Activated CD4-positive, alpha-beta T cell treated with anti-CD3 and anti-CD28 coated beads, Interleukin-2, Interleukin-6, amounts not matched to agents 100 ng/mL and 50 ng/mL, durations not matched to agents 16 hours and 8 hours (primary cell): Measurements from ENCODE around the gene FABP3.
"Not testable (repeated sequence)": the region's sequence is repeated elsewhere in the genome, so short reads cannot be mapped to it uniquely, and the experiment has no call there.

Source experiments
- DNase-seq: peaks from one replicate; pipeline ENCODE4 v3.0.0-alpha.2; 2020

FABP3 gene

GRCh38 chr1:31397360-31398095 lies 24.7 kb upstream of the FABP3 start:
- no peak for DNase-seq

- DNase-seq, result no peak
These were observed 23.9 kb upstream of the FABP3 start for GRCh38 chr1:31396633-31397351.

- DNase-seq, result peak; percentile 87
These were observed 21.8 kb upstream of the FABP3 start for GRCh38 chr1:31394584-31395193.

GRCh38 chr1:31393463-31393862 lies 20.6 kb upstream of the FABP3 start:
- no peak for DNase-seq

GRCh38 chr1:31390071-31390470 lies 17.2 kb upstream of the FABP3 start:
- no peak for DNase-seq

DNA sequence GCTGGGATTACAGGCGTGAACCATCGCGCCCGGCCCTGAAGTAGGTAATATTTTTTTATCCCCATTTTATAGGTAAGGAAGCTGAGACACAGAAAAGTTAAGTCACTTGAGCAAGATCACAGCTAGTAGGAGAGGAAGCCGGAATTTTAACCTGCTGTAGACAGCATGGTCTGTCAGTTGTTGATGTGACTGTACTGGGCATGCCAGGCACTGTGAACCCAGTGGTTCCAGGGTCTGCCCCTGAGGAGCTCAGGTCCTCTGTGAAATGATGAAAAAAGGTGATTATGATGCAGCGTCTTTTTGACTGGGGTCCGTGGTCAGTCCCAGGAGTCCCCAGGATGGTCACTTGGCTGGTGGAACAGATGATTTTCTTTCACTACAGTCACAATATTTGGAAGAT lies 16.7 kb upstream of the FABP3 start:
- no peak for DNase-seq

DNA sequence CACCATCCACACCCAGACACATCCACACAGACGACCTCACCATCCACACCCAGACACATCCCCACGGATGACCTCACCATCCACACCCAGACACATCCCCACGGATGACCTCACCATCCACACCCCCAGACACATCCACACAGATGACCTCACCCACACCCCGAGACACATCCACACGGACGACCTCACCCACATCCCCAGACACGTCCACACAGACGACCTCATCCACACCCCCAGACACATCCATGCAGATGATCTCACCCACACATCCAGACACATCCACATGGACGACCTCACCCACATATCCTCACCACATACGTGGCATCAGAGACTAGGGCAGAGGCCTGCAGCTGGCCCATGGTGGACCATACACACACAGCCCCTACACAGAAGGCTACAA lies 14.7 kb upstream of the FABP3 start:
- DNase-seq, result no peak

GRCh38 chr1:31386576-31387243 lies 13.8 kb upstream of the FABP3 start:
- not testable (repeated sequence) for DNase-seq

GRCh38 chr1:31383967-31384366 lies 11.1 kb upstream of the FABP3 start:
- DNase-seq, result no peak

DNA sequence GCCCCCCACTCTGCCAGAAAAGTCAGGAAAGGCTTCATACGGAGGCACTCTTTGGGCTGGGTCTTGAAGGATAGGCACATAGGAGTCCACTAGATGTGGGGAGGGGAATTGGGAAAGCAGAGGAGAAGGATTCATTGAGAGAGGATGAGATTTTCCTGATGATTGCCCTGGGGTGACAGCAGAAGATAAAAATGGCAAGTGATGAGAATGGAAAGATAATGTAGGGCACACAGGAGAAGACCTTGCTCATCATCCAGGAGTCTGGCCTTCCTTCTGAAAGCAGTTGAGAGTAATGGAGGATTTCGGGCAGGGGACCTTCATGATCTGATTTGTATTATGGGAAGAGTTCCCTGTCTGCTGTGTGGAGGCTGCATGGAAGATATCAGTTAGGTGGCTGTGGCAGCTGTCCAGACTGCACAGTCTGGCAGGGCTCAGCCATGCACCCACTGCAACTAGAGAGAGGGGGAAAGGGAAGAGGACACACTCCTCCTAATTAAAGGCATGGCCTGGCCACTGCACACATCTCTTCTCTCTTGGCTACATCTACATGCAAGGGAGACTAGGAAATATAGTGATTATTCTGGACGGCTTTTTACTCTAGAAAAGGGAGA lies 9.6 kb upstream of the FABP3 start:
- no peak for DNase-seq

DNA sequence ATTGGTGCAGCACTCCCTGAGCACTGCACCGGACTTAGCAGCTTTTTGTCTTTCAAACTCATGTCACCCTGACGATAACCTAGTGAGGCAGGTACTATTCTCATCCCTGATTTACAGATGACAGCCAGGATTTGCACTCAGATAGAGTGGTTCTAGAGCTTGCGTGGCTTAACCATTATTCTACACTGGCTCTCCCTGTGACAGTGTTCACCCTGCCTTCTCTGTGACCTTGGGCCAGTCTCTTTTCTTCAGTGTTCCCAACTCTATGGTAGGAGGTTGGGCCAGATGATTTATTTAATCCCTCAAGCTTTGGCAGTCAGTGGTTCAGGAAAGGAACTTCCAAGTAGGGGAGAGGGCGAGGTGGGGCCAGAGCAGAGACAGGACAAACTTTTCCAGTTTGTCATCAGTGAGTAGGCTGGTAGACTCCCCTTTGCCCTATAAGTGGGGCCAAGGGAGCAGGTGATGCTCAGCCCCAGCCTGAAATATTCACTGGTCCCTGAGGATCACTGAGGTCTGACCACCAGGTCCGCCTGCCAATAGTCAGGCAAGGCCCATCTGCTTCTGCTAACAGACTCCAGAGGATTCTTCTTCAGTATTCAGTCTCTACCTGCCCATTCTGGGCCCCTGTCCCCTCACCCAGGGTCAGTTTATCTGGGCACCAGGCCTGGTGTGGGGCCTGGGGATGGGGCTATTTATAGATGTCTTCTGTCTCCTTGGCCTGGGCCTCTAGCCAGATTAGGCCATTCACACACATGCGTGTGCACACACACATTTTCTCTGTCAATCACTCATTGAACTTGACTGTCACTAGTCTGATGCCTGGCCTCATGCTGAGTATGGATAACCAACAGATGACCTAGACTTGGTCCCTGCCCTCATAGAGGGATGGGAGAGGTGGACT lies 8.8 kb upstream of the FABP3 start:
- DNase-seq, result no peak

- no peak for DNase-seq
These were observed 7.3 kb upstream of the FABP3 start for GRCh38 chr1:31380181-31380580.

DNA sequence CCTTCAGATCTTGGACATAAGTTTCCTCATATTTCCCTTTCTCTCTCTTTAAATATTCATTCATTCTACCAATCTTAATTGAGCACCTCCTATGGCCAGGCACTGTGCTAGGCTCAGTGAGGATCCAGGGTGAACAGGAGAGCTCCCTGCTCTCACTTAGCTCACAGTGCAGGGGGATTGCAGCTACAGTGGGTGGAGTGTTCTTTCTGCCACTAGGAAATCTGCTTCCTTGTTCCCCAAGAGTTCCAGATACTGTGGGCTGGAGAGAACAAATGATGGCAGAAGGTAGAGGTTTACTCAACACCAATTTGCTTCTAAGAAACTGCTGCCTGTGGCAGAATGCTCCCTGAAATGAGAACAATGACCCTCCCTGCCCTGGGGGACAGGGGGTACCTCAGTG lies 5.1 kb upstream of the FABP3 start:
- DNase-seq, result no peak

- DNase-seq, result no peak
These were observed 4.5 kb upstream of the FABP3 start for GRCh38 chr1:31377364-31377863.

GRCh38 chr1:31376375-31377134 lies 3.7 kb upstream of the FABP3 start:
- DNase-seq, result no peak

DNA sequence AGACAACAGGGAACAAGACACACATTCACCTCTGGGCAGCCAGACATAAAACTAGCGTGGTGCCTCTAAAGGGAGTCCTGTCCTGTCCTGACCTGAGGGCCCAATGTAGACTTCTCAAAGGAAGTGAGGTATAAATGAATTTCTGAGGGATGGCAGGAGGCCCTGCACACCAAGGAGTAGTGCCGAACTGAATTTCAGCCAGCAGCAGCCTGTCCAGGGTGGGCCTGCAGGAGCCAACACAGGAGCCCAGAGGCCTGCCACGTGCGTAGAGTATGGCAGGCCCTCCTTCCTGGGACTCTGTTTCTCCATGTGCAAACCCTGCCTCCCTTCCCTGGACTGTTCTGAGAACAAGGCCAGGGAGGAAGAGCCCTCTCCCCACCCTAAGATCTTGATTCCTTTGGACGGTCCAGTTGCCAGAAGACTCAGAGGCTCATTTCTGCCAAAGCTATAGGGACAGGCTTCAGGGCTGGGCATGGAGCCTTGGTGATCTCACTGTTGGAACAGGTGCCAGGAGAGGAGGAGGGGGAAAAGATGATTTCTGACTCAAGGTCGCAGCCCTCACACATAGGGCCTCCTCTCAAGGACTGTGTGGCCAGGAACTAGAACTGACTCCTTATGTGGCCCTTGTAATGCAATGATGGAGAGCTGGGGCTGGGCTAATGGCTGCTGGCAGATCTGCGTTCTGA lies 1.8 kb upstream of the FABP3 start:
- DNase-seq, result no peak

DNA sequence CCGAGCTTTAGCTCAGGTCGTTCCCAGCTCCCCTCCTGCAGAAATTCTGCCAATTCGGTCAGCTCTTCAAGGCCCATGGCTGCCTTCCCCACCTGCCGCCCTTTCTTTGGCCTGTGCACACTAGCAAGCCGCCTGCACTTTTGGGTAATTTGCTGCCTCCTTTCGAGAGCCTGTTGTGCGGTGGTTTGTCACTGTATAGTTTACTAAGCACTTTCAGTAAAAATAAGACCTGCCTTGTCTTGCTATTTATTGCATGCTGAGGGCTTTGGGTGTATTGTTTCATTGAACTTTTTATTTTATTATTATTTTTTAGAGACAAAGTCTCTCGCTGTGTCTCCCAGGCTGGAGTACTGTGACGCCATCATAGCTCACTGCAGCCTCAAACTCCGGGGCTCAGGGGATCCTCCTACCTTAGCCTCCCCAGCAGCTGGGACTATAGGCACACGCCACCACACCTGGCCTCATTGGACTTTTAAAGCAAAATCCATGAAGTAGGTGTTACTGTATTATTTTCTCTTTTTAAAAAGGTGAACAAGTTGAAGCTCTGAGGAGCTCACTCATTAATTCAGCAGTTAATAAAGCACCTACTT lies 1.1 kb upstream of the FABP3 start:
- DNase-seq, result no peak

DNA sequence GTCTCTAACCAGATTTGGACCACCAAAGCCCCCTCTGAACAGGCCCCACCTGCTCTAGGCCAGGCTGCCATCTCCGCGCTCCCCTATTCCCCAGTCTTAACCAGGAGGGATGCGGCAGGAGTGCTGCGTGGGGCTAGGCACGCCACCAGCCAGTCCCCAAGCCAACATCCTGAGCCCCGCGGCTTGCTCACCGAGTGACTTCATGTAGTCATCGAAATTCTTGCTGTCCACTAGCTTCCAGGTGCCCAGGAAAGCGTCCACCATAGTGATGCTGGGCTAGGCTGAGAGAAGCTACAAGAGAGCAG lies 173 bp downstream of the FABP3 start:
- DNase-seq, result no peak

DNA sequence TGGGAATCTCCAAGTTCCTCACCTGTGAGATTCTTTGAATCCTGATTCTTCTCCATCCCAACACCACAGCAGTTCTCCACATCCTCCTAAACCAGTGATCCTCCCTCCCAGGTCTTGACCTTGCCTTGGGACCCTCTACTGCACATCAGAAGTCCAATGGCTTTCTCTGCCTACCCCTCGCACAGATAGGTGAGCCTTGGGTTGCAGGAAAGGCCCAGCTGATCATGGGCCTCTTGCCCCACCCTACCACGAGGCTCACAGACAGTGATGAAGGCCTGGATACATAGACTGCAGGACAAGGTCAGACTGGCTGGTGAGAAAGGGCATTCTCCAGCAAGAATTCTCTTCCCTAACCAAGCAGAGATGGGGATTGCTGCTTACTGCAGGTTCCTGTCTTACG lies 825 bp downstream of the FABP3 start:
- no peak for DNase-seq
